Measurements from ENCODE around the gene ROBO4.

ROBO4 gene

GRCh38 chr11:124839972-124840621 lies 57.6 kb downstream of the ROBO4 start:
- no peak for DNase-seq

- DNase-seq, result peak; percentile 22
Observed at GRCh38 chr11:124839128-124839971, 58.3 kb downstream of the ROBO4 start.

- no peak for DNase-seq
Observed at GRCh38 chr11:124838805-124839127, 58.9 kb downstream of the ROBO4 start.

- peak; percentile 15 for DNase-seq
Observed at GRCh38 chr11:124837491-124837856, 60.2 kb downstream of the ROBO4 start.

DNA sequence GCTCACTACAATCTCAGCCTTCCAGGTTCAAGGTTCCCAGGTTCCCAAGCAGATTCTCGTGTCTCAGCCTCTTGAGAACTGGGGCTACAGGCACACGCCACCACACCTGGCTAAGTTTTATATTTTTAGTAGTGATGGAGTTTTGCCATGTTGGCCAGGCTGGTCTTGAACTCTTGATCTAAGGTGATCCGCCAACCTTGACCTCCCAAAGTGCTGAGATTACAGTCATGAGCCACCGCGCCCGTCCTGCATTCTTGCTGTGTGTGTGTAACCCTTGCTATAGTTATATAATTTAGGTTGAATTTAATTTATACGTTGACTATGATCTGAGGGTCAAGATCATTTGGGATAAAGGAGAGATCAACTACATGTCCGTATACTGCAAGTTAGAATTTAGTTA lies 61.7 kb downstream of the ROBO4 start:
- no peak for DNase-seq

- no peak for DNase-seq
Observed at GRCh38 chr11:124834526-124835180, 63.0 kb downstream of the ROBO4 start.

Data from activated CD4-positive, alpha-beta T cell treated with anti-CD3 and anti-CD28 coated beads for 48 hours (primary cell).